ENCODE measurements around the gene TAF15. TPM values are rescaled to one million over a fixed set of nuclear protein-coding genes. Genes with fewer than 3 reads are reported as not detected.
A peak's percentile ranks its signal among the peaks of the same experiment; 100 is the strongest.

The TAF15 gene
- total RNA-seq, 6 experiments from 2014 or later: 132 to 170 (median 146) TPM

GRCh38 chr17:35795871-35796265 lies 13.4 kb upstream of the TAF15 start:
- no peak overlapping the region for H3K27ac Mint-ChIP-seq
- peak overlapping the region; percentile 32 for H3K4me3 Mint-ChIP-seq
- peaks cover 20% of the 10 kb centered on the region for H3K4me1 Mint-ChIP-seq (ENCODE audit: low read depth)
- no peaks in the 10 kb centered on the region for H3K9me3 Mint-ChIP-seq
- no peaks in the 10 kb centered on the region for H3K36me3 Mint-ChIP-seq (ENCODE audit: low read depth)
- no peak for DNase-seq
- TF ChIP-seq CTCF (IDR thresholded peaks at IDR 0.05): no peak
- peaks cover 53% of the 10 kb centered on the region for H3K27me3 Mint-ChIP-seq (ENCODE audit: insufficient read depth)

GRCh38 chr17:35796942-35797341 lies 12.3 kb upstream of the TAF15 start:
- no peak overlapping the region for H3K27ac Mint-ChIP-seq
- H3K4me3 Mint-ChIP-seq: no peak overlapping the region
- no peak for DNase-seq
- H3K36me3 Mint-ChIP-seq (ENCODE audit: low read depth): no peaks in the 10 kb centered on the region
- H3K4me1 Mint-ChIP-seq (ENCODE audit: low read depth): peaks cover 23% of the 10 kb centered on the region
- TF ChIP-seq CTCF (IDR thresholded peaks at IDR 0.05): no peak
- H3K9me3 Mint-ChIP-seq: no peaks in the 10 kb centered on the region
- peaks cover 50% of the 10 kb centered on the region for H3K27me3 Mint-ChIP-seq (ENCODE audit: insufficient read depth)

- Mint-ChIP-seq H3K4me3 (no peak overlapping the region), H3K9me3 (no peaks in the 10 kb centered on the region), H3K4me1 (ENCODE audit: low read depth) (peaks cover 23% of the 10 kb centered on the region), H3K27me3 (ENCODE audit: insufficient read depth) (peaks cover 46% of the 10 kb centered on the region), H3K27ac (no peak overlapping the region), H3K36me3 (ENCODE audit: low read depth) (no peaks in the 10 kb centered on the region)
- no peak for TF ChIP-seq CTCF (IDR thresholded peaks at IDR 0.05)
- DNase-seq: no peak
Observed at GRCh38 chr17:35797370-35797769, 11.9 kb upstream of the TAF15 start.

GRCh38 chr17:35797918-35798317 lies 11.4 kb upstream of the TAF15 start:
- H3K4me3 Mint-ChIP-seq: no peak overlapping the region
- no peak for TF ChIP-seq CTCF (IDR thresholded peaks at IDR 0.05)
- peaks cover 46% of the 10 kb centered on the region for H3K27me3 Mint-ChIP-seq (ENCODE audit: insufficient read depth)

GRCh38 chr17:35799942-35800341 lies 9.3 kb upstream of the TAF15 start:
- H3K9me3 Mint-ChIP-seq: no peaks in the 10 kb centered on the region
- H3K27ac Mint-ChIP-seq: no peak overlapping the region
- H3K4me3 Mint-ChIP-seq: no peak overlapping the region
- DNase-seq: peak; percentile 68
- H3K27me3 Mint-ChIP-seq (ENCODE audit: insufficient read depth): peaks cover 29% of the 10 kb centered on the region
- TF ChIP-seq CTCF (IDR thresholded peaks at IDR 0.05): no peak
- peaks cover 23% of the 10 kb centered on the region for H3K4me1 Mint-ChIP-seq (ENCODE audit: low read depth)
- no peaks in the 10 kb centered on the region for H3K36me3 Mint-ChIP-seq (ENCODE audit: low read depth)

More at GRCh38 chr17:35797918-35798317, 11.4 kb upstream of the TAF15 start:
- no peaks in the 10 kb centered on the region for H3K9me3 Mint-ChIP-seq
- DNase-seq: no peak
- H3K36me3 Mint-ChIP-seq (ENCODE audit: low read depth): no peaks in the 10 kb centered on the region
- no peak overlapping the region for H3K27ac Mint-ChIP-seq
- peaks cover 23% of the 10 kb centered on the region for H3K4me1 Mint-ChIP-seq (ENCODE audit: low read depth)

Measured in HFFc6 (cell line).